Activated gamma-delta T cell treated with anti-CD3 and anti-CD28 coated beads, Interleukin-2, amount 50 U/mL, for 16 hours (primary cell): ENCODE results near the gene ADGRL3.

Source experiments
- DNase-seq: peaks from one replicate; pipeline ENCODE4 v3.0.0-alpha.2; 2020; ENCODE audit warnings: low read depth

Gene ADGRL3

DNA sequence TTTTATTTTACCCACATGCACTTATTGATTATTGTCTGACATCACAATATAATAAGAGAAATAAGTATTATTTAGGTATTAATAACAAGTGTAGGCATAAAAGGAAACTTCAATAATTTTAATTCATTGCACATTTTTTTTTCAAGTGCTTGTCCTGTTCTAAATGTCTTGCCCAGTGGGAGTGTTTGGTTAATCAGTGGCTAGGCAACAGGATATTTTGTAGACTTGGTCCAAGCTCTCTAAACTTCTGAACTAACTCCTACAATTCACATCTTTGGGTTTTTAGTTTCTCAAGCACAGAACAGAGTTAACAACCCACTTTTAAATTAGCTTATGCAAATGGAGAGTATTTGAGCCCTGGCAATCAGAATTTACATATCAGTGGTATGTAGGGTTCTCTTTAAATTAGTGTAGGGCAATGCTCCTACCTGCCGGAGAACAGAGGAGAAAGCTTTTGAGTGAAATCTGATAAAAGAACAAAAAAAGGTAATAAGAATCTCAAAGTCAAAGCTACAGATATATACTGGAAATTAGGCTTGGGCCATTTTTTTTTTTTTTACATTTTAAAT is 353.5 kb downstream of the ADGRL3 start:
- DNase-seq, result no peak

DNA sequence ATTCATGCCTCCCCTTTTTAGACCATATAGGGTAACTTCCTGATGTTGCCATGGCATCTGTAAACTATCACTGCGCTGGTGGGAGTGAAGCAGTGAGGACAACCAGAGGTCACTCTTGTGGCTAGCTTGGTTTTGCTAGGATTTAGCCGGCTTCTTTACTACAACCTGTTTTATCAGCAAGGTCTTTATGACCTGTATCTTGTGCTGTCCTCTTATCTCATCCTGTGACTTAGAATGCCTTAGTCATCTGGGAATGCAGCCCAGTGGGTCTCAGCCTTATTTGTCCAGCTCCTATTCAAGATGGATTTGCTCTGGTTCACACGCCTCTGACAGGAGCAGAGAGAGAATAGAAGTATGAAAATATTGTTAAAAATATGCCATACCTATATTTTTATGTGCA is 355.7 kb downstream of the ADGRL3 start:
- no peak for DNase-seq

DNA sequence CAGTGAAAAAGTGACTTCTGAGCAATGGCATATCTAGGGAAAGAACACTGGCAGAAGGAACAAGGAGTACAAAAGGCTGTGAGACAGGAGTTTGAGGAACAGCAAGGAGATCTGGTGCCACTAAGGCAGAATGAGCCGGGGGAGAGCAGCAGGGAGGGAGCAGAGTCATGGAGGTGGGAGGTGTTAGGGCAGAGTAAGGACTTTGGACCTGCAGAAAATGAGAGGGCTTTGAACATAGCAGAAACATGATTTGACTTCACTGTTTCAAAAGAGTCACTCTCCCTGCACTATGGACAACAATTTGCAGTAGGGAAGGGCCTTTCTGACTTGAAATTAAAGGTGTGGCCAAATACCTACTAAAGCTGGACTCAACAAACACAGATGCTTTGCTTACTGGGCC is 356.2 kb downstream of the ADGRL3 start:
- no peak for DNase-seq

DNA sequence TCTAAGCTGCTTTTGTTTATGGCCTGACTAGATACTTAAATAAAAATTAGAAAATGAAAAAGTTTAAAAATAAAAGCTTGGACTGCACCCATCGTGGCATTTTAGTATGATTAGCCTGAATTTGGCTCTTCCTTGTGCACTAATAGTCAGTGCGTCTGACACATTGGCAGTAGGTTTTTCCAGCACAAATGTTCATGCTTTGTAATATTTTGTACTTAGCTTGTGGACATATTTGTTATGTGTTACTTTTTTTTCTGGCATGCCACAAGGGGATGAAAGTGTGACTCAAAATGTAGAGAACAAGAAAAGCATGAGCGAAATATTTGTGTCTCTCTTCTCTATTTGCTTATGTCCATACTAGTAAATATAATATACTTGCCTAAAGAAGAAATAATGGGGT is 359.3 kb downstream of the ADGRL3 start:
- DNase-seq, result no peak

DNA sequence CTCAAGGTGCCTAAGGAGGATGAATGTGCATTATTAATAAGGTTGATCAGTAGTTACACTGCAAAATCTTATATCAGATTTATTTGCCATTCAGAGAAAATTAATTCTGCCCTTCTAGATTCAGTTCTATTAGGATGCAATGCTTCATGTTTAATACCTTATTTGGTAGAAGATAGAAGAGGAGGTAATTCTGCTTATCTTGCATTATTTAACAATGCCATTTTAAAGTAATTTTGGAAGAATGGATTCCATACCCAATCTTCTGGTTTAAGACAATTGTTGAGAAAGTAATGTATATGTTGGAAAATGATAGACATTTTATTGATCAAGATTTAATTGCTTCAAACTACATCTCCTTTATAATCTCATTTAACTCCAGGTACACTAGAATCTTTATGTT is 360.9 kb downstream of the ADGRL3 start:
- no peak for DNase-seq

DNA sequence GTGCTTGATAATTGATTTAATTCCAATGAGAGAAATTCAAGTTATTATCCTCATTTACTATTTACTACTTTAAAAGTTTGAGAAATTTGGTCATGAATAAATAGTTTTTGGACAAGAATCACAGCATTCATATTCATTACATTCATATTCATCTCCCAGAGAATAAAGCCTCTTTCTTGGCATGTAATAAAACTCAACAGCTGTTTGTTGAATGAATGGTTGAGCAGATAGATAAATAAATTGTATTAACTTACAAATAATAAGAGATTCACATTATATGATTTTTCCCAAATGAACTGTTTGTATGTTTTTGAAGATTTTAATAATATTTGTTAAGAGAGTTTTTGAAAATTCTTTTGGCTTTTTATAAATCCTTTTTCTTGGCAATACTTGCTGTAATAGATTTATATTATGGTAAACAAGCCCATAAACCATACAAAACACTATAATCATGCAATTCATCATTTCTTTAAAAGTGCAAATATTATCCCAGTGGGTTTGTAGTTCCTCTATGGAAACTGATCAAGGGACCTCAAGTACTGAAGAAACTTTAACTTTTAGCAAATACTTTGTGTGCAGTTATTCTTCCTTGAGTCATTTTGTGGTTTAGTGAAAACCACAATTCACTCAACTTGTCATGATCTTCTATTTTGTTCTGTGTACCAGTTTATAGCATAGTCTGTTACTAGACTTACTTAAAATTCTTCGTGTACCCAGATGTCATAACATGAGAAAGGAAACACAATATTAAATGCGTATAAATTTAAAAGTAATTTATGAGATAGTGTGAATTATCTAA is 371.8 kb downstream of the ADGRL3 start:
- DNase-seq, result no peak

DNA sequence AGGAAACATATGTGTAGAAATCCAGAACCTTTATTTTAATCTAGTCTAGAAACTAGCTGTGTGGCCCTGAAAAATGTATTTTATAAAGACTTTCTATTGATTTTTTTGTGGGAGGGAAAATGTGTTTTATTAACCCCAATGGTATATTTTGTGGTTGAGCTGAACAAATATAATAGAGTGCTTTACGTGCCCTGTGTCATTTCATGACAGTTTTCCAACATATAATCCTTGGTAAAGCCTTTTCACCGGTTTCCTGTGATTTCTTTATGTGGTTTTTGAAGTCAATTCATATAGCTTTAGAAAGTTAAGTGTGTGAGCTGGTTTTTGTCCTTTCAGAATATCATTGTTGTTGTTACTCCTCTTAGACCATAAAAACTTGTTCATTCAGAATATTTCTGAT is 375.7 kb downstream of the ADGRL3 start:
- DNase-seq, result no peak

GRCh38 chr4:61579786-61580185 is 379.7 kb downstream of the ADGRL3 start:
- no peak for DNase-seq

DNA sequence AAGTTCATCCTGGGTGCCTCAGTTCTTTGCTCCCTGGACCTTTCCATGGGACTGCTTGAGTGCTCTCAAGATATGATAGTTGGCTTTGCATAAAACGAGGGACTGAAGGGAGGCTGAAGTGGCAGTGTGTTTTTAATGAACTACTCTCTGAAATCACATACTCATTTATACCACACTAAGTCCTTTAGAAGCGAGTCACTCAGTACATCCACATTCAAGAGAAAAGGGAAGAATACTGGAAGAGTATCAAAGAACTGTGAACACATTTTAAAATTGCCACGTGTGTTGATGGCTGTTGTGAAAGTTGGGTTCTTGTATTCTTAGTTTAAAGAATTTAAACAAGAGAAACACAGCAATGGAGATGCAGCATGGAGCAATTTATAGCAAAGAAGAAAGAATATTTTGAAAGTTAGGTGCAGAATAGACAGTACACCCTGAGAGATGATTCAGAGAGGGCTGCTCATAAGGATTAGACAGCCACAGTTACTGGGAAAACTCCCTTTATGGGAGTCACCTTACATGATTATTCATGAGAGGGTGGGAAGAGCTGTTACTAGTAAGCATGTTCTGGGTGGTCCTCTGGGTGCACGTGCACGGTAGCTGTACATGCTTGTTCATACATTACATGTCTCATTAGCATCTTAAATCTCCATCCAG is 380.7 kb downstream of the ADGRL3 start:
- no peak for DNase-seq

GRCh38 chr4:61583696-61584095 is 383.6 kb downstream of the ADGRL3 start:
- DNase-seq, result no peak

DNA sequence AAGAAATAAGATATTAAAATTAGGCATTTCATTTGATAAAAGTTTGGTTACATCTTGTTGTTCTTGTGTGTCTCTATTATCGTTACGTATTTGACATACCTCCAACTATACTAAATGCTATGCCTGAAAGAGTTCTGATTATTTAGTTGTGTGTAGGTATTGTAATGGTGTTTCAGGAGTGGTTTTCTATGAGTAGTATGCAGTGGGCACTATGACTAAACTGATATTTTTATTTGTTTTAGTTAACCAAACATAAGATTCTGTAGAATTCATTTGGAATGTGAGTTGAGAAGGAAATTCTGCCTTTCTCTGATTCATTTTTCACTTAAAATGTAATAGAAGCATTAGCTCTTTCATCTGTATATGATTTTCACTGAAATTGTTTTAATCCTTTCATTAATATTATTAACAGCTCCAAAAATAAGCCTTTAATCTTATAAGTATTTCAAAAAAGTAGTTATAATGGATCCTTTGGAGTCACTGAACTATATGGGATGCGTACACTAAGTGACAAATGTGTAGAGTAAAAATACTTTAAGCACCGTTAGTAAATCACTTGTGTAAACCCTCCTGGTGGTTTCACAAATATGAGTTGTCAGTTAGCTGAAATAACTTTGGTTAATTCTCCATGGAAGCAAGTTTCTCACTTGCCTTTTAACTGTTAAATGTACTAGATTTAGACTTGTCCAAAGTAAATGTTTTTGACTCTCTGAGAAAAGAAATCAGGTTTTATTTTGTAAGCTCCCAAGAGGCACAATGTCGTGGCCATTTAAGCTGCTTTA is 388.7 kb downstream of the ADGRL3 start:
- DNase-seq, result no peak

GRCh38 chr4:61590881-61591280 is 390.8 kb downstream of the ADGRL3 start:
- no peak for DNase-seq

GRCh38 chr4:61596606-61597340 is 396.6 kb downstream of the ADGRL3 start:
- no peak for DNase-seq

- DNase-seq, result no peak
Measured at GRCh38 chr4:61603086-61603485, 403.0 kb downstream of the ADGRL3 start.

DNA sequence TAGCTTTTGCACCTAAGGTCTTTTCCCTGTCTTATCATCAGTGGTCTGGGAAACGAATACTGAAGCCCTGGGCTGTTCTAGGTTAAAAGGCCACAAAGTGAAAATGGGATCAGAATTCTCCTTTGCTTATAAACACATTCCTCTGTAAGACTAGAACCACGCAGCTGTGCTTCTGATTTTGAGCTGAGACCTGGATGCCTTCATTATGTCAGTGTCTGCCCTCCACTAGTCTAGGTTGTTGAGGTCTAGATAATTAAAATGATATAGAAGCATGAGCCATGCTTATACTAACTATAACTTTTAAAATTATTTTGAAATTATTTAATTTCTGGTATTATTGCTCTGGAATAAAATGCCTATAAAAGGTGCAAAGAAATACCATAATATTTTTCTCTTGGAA is 403.9 kb downstream of the ADGRL3 start:
- no peak for DNase-seq

GRCh38 chr4:61605984-61606383 is 405.9 kb downstream of the ADGRL3 start:
- no peak for DNase-seq

DNA sequence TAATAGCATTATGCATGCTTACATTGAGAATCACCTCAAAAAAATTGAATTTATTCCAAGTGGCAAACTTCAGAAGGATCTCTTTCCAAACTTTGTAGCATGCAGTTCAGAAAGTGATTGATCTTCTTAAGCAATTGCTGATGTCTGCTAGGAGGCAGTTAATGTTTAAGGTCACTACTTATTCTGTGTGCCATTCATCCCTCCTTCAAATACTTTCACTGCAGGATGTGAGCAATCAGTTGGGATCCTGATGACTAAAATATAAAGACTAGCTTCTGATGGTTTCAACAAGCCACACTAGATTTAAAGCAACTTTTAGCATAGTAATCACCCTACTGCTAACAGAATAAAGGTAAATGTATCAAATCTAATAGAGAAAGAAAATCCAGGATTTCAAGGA is 414.1 kb downstream of the ADGRL3 start:
- DNase-seq, result no peak

DNA sequence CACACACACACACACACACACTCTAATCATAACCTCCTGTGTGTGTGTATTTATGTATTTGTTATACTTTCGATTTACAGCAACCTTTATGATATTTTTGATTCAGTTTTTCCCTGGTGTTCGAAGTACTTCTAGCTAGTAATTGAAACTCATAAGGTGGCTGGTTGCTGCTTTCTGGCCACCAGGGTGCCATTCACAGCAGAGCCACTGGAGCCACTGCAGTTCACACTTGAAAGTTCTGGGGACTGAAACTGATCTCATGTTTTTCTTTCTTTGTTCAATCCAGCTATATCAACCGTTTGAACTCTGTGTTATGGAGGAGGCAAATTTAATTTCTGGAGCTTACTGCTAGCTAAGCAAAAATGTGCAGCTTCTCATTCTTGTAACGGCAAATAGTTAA is 419.4 kb downstream of the ADGRL3 start:
- DNase-seq, result no peak

GRCh38 chr4:61628282-61628681 is 428.2 kb downstream of the ADGRL3 start:
- no peak for DNase-seq

DNA sequence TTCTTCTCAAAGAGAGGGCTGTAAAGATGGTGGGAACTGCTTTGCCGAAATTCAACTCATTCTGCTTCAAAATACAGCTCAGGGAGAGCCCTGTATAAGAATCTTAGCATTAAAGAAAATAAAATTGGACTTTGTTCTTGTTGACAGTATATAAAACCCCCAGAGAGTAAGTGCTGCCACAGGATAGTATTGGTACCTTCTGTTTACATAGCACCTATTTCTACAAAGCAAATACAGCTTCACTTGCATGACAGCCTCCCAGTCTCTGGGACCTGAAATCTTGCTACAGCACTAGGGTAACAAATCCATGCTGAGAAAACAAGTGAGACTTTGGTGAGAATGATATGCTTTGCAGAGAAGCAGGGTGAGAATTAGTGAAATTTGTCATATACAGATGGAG is 428.6 kb downstream of the ADGRL3 start:
- DNase-seq, result no peak

DNA sequence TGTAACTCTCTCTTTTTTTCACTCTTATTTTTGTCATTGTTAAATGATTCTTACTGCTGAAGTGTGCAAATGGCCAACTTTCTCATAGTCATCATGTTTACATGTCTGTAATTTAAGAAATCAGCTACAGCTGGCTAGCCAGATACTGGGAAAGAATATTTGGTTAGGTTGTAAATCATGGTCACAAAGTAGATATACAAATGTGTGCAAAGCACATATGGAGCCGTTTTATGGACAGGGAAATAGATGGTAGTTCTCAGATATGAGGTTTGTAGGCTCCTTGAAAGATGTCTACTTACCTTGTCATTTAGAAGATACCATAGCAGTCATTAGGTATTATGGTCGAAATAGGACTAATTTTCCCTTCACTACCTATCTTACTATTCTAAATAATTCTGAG is 430.4 kb downstream of the ADGRL3 start:
- no peak for DNase-seq

DNA sequence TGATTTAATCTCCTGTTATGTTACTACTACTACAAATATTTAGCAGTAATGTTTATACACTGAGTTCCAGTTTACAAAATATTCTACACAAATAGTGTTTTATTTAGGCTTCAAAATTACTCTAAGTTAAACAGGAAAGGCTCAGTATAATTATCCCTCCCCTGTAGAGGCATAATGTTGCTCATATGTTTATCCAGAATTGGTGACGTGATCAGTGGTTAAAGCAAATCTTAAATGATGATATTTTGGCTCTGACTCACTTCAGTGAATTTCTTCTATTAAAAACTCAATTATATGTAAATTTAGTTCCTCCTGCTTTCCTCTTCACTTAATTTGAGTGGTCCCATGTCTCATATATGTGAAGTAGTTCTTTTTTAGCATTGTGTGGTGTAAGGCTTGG is 438.5 kb downstream of the ADGRL3 start:
- DNase-seq, result no peak
